MCF 10A (cell line): ENCODE data around the gene DARS1. TPM values are rescaled to one million over a fixed set of nuclear protein-coding genes. Genes with fewer than 3 reads are reported as not detected.
A peak's percentile ranks its signal among the peaks of the same experiment; 100 is the strongest.

Experiments used
- BruUV-seq: library from RNA; stranded (reverse); fragments of 400-500 nt; replicated peaks from 2 replicates; lab custom pipeline; 2021; lab: Mats Ljungman, UMichigan
- CTCF ChIA-PET: fragments of 300-600 bp; sonication (Branson Sonifier 250); formaldehyde crosslinking; extraction: SDS; loops from one replicate; lab custom pipeline; 2021; ENCODE audit warnings: antibody characterized with exemption, inconsistent platforms; lab: Yijun Ruan, JAX
- POLR2A ChIA-PET: fragments of 300-600, 350-650 bp; sonication (Branson Sonifier 250); formaldehyde crosslinking; extraction: SDS; loops from one replicate; lab custom pipeline; 2020; ENCODE audit warnings: antibody characterized with exemption, inconsistent platforms; lab: Yijun Ruan, JAX
- DNase-seq: peaks from one replicate; pipeline ENCODE4 v3.0.0-alpha.2; 2018; ENCODE audit not compliant: unreplicated experiment
- H3K27ac Mint-ChIP-seq: one replicate; pipeline ENCODE4 v1.8.0; 2022; ENCODE audit warnings: mild to moderate bottlenecking, low read depth, mixed read lengths; ENCODE audit not compliant: unreplicated experiment
- H3K27me3 Mint-ChIP-seq: one replicate; pipeline ENCODE4 v1.8.0; 2022; ENCODE audit warnings: mixed read lengths; ENCODE audit not compliant: insufficient read depth, unreplicated experiment
- H3K36me3 Mint-ChIP-seq: one replicate; pipeline ENCODE4 v1.8.0; 2022; ENCODE audit warnings: mild to moderate bottlenecking, moderate library complexity, mixed read lengths; ENCODE audit not compliant: insufficient read depth, unreplicated experiment
- H3K4me1 Mint-ChIP-seq: one replicate; pipeline ENCODE4 v1.8.0; 2022; ENCODE audit warnings: mixed read lengths; ENCODE audit not compliant: insufficient read depth, unreplicated experiment
- H3K4me3 Mint-ChIP-seq: one replicate; pipeline ENCODE4 v1.8.0; 2022; ENCODE audit warnings: mild to moderate bottlenecking, moderate library complexity, mixed read lengths; ENCODE audit not compliant: unreplicated experiment
- H3K9me3 Mint-ChIP-seq: one replicate; pipeline ENCODE4 v1.8.0; 2022; ENCODE audit warnings: mixed read lengths; ENCODE audit not compliant: unreplicated experiment
- CTCF ChIP-seq: fragments of 200-600 bp; IDR thresholded peaks from one replicate; pipeline ENCODE4 v1.8.0; 2022; ENCODE audit warnings: antibody characterized with exemption, mild to moderate bottlenecking; ENCODE audit not compliant: unreplicated experiment
- intact Hi-C: fragments of 100-400 bp; cut with micrococcal nuclease; formaldehyde crosslinking; loops from 2 replicates; pipeline ENCODE4 v1.14.1; 2022
- total RNA-seq: library from RNA; stranded (reverse); gene quantifications from 2 replicates; pipeline ENCODE4 v1.2.3, GENCODE V29; 2022

DARS1 gene
- total RNA-seq, 1 experiment from 2014 or later = 66.5 TPM

GRCh38 chr2:135985826-135986393 is 484 bp upstream of the DARS1 start:
- ChIA-PET CTCF (no interaction called here), POLR2A (interaction anchor here (0.6 to 3.6 kb wide), 15 partner anchors 9 to 1649 kb away, joined by 3 to 35 read pairs (median 3); no protein-coding TSS in a partner anchor)
- Mint-ChIP-seq H3K9me3 (no peaks in the 10 kb centered on the region), H3K4me3 (peak overlapping the region; percentile 91), H3K27me3 (no peaks in the 10 kb centered on the region), H3K4me1 (no peaks in the 10 kb centered on the region), H3K27ac (peak overlapping the region; percentile 98), H3K36me3 (peaks cover 15% of the 10 kb centered on the region)
- no peak for DNase-seq
- TF ChIP-seq CTCF = no peak
- intact Hi-C loops = loop anchor here (2.0 to 10.0 kb wide), 4 partner anchors 69 to 393 kb away; no protein-coding TSS in a partner anchor
- BruUV-seq = TSS peak; percentile 40

GRCh38 chr2:135984199-135985017 is 1.0 kb downstream of the DARS1 start:
- intact Hi-C loops = loop anchor here (2.0 to 10.0 kb wide), 4 partner anchors 68 to 394 kb away; no protein-coding TSS in a partner anchor
- Mint-ChIP-seq H3K9me3 (no peaks in the 10 kb centered on the region), H3K27me3 (no peaks in the 10 kb centered on the region), H3K27ac (peak overlapping the region; percentile 98), H3K4me1 (peaks cover 6% of the 10 kb centered on the region), H3K4me3 (peak overlapping the region; percentile 91), H3K36me3 (peaks cover 30% of the 10 kb centered on the region)
- BruUV-seq = TSS peak; percentile 52
- no peak for DNase-seq
- TF ChIP-seq CTCF = no peak
- ChIA-PET POLR2A (interaction anchor here (0.6 to 3.6 kb wide), 12 partner anchors 10 to 400 kb away, joined by 3 to 35 read pairs (median 3); no protein-coding TSS in a partner anchor), CTCF (interaction anchor here (0.9 to 1.1 kb wide), 2 partner anchors 17 to 57 kb away, joined by 3 to 4 read pairs; no protein-coding TSS in a partner anchor)

- Mint-ChIP-seq H3K4me3 (no peak overlapping the region), H3K27ac (peak overlapping the region; percentile 49), H3K36me3 (peaks cover 64% of the 10 kb centered on the region), H3K9me3 (no peaks in the 10 kb centered on the region), H3K4me1 (peaks cover 6% of the 10 kb centered on the region), H3K27me3 (no peaks in the 10 kb centered on the region)
- ChIA-PET POLR2A (interaction anchor here (0.7 kb wide), 1 partner anchor 34 kb away, joined by 5 read pairs; no protein-coding TSS in a partner anchor), CTCF (interaction anchor here (1.0 to 1.5 kb wide), 2 partner anchors 65 to 397 kb away, joined by 4 read pairs; no protein-coding TSS in a partner anchor)
- intact Hi-C loops = loop anchor here (10.0 kb wide), 1 partner anchor 254 kb away; no protein-coding TSS in a partner anchor
- no TSS peak for BruUV-seq
- no peak for DNase-seq
- TF ChIP-seq CTCF = no peak
Measured at GRCh38 chr2:135980434-135981079, 4.9 kb downstream of the DARS1 start.
